Measurements from ENCODE around the gene CEP170. TPM values are rescaled to one million over a fixed set of nuclear protein-coding genes. Genes with fewer than 3 reads are reported as not detected.
A peak's percentile ranks its signal among the peaks of the same experiment; 100 is the strongest.

CEP170 gene
- total RNA-seq, 1 experiment from 2014 or later: 65.2 TPM

GRCh38 chr1:243260221-243260880 is 5.3 kb upstream of the CEP170 start:
- Histone ChIP-seq H3K9me3 (replicated peaks) (no peaks in the 10 kb centered on the region), H3K27me3 (replicated peaks) (no peaks in the 10 kb centered on the region), H3K4me3 (no peak overlapping the region), H3K27ac (no peak overlapping the region), H3K36me3 (0 out of 2 replicates have a peak, but pooled peaks cover 4% of the 10 kb centered on the region), H3K4me1 (replicated peaks) (peaks cover 13% of the 10 kb centered on the region)
- DNase-seq (ENCODE audit: low read depth in 1 of 2, low spot score in 2 of 2): no peak

- Histone ChIP-seq H3K4me3 (no peak overlapping the region), H3K27ac (no peak overlapping the region), H3K27me3 (replicated peaks) (no peaks in the 10 kb centered on the region), H3K4me1 (replicated peaks) (peaks cover 5% of the 10 kb centered on the region; the same call in 1 of the 2 replicates), H3K36me3 (0 out of 2 replicates have a peak, but pooled peaks cover 6% of the 10 kb centered on the region), H3K9me3 (replicated peaks) (no peaks in the 10 kb centered on the region)
- no peak for DNase-seq (ENCODE audit: low read depth in 1 of 2, low spot score in 2 of 2)
These were observed 3.6 kb upstream of the CEP170 start for GRCh38 chr1:243258731-243259130.

GRCh38 chr1:243257189-243257588 is 2.1 kb upstream of the CEP170 start:
- 0 out of 2 replicates have a peak, but pooled peaks cover 6% of the 10 kb centered on the region for H3K36me3 ChIP-seq
- H3K4me3 ChIP-seq: no peak overlapping the region
- peaks cover 13% of the 10 kb centered on the region for H3K4me1 ChIP-seq (replicated peaks)
- no peak overlapping the region for H3K27ac ChIP-seq
- H3K27me3 ChIP-seq (replicated peaks): no peaks in the 10 kb centered on the region
- H3K9me3 ChIP-seq (replicated peaks): no peaks in the 10 kb centered on the region
- no peak for DNase-seq (ENCODE audit: low read depth in 1 of 2, low spot score in 2 of 2)

- Histone ChIP-seq H3K4me3 (peak overlapping the region; percentile 85), H3K27ac (peak overlapping the region; percentile 61), H3K9me3 (replicated peaks) (no peaks in the 10 kb centered on the region), H3K4me1 (replicated peaks) (peaks cover 13% of the 10 kb centered on the region), H3K36me3 (0 out of 2 replicates have a peak, but pooled peaks cover 6% of the 10 kb centered on the region), H3K27me3 (replicated peaks) (no peaks in the 10 kb centered on the region)
- no peak for DNase-seq (ENCODE audit: low read depth in 1 of 2, low spot score in 2 of 2)
These were observed 1.5 kb upstream of the CEP170 start for GRCh38 chr1:243256590-243256989.

GRCh38 chr1:243255791-243256512 is 871 bp upstream of the CEP170 start, which contains the start of gene SDCCAG8:
Gene SDCCAG8, plus strand, starts transcription at chr1:243256041. Its CDS starts 133 bp downstream, at chr1:243256174.
- Histone ChIP-seq H3K27ac (peak within 1 kb of the TSS; percentile 63), H3K9me3 (replicated peaks) (no peaks in the 10 kb centered on the region), H3K4me1 (replicated peaks) (peaks cover 13% of the 10 kb centered on the region), H3K27me3 (replicated peaks) (no peaks in the 10 kb centered on the region), H3K36me3 (peaks cover 3% of the 10 kb centered on the region; the same call in 1 of the 2 replicates), H3K4me3 (peak within 1 kb of the TSS; percentile 85)
- DNase-seq (ENCODE audit: low read depth in 1 of 2, low spot score in 2 of 2): peak; percentile 99

GRCh38 chr1:243254233-243254926 is 701 bp downstream of the CEP170 start:
- H3K4me1 ChIP-seq (replicated peaks): peaks cover 13% of the 10 kb centered on the region
- H3K36me3 ChIP-seq: peaks cover 3% of the 10 kb centered on the region; the same call in 1 of the 2 replicates
- H3K9me3 ChIP-seq (replicated peaks): no peaks in the 10 kb centered on the region
- H3K27me3 ChIP-seq (replicated peaks): no peaks in the 10 kb centered on the region
- peak overlapping the region; percentile 63 for H3K27ac ChIP-seq
- H3K4me3 ChIP-seq: peak overlapping the region; percentile 85
- DNase-seq (ENCODE audit: low read depth in 1 of 2, low spot score in 2 of 2): peak; percentile 64 to 69

- Histone ChIP-seq H3K27ac (peak overlapping the region; percentile 49; the same call in 1 of the 2 replicates), H3K9me3 (replicated peaks) (no peaks in the 10 kb centered on the region), H3K4me1 (replicated peaks) (peaks cover 13% of the 10 kb centered on the region), H3K27me3 (replicated peaks) (no peaks in the 10 kb centered on the region), H3K36me3 (peaks cover 3% of the 10 kb centered on the region; the same call in 1 of the 2 replicates), H3K4me3 (peak overlapping the region; percentile 85)
- peak in 1 of 2 experiments; percentile 9 for DNase-seq (ENCODE audit: low read depth in 1 of 2, low spot score in 2 of 2)
These were observed 1.2 kb downstream of the CEP170 start for GRCh38 chr1:243253926-243254232.

- no peak overlapping the region for H3K27ac ChIP-seq
- H3K36me3 ChIP-seq: peaks cover 3% of the 10 kb centered on the region; the same call in 1 of the 2 replicates
- H3K9me3 ChIP-seq (replicated peaks): no peaks in the 10 kb centered on the region
- peaks cover 13% of the 10 kb centered on the region for H3K4me1 ChIP-seq (replicated peaks)
- DNase-seq (ENCODE audit: low read depth in 1 of 2, low spot score in 2 of 2): peak in 1 of 2 experiments; percentile 14
- H3K4me3 ChIP-seq: peak overlapping the region; percentile 85
- H3K27me3 ChIP-seq (replicated peaks): no peaks in the 10 kb centered on the region
These were observed 1.7 kb downstream of the CEP170 start for GRCh38 chr1:243253211-243253925.

- Histone ChIP-seq H3K27me3 (replicated peaks) (no peaks in the 10 kb centered on the region), H3K27ac (no peak overlapping the region), H3K4me3 (no peak overlapping the region), H3K36me3 (peaks cover 3% of the 10 kb centered on the region; the same call in 1 of the 2 replicates), H3K9me3 (replicated peaks) (no peaks in the 10 kb centered on the region), H3K4me1 (replicated peaks) (peaks cover 8% of the 10 kb centered on the region)
- no peak for DNase-seq (ENCODE audit: low read depth in 1 of 2, low spot score in 2 of 2)
These were observed 3.5 kb downstream of the CEP170 start for GRCh38 chr1:243251539-243251938.

GRCh38 chr1:243250102-243250501 is 5.0 kb downstream of the CEP170 start:
- H3K27ac ChIP-seq: no peak overlapping the region
- H3K27me3 ChIP-seq (replicated peaks): no peaks in the 10 kb centered on the region
- H3K4me3 ChIP-seq: no peak overlapping the region
- H3K4me1 ChIP-seq (replicated peaks): peaks cover 7% of the 10 kb centered on the region
- peaks cover 3% of the 10 kb centered on the region; the same call in 1 of the 2 replicates for H3K36me3 ChIP-seq
- no peaks in the 10 kb centered on the region for H3K9me3 ChIP-seq (replicated peaks)
- no peak for DNase-seq (ENCODE audit: low read depth in 1 of 2, low spot score in 2 of 2)

GRCh38 chr1:243249214-243249613 is 5.9 kb downstream of the CEP170 start:
- Histone ChIP-seq H3K9me3 (replicated peaks) (no peaks in the 10 kb centered on the region), H3K36me3 (no peaks in the 10 kb centered on the region; the same call in 1 of the 2 replicates), H3K4me3 (no peak overlapping the region), H3K4me1 (replicated peaks) (peaks cover 7% of the 10 kb centered on the region), H3K27ac (no peak overlapping the region), H3K27me3 (replicated peaks) (no peaks in the 10 kb centered on the region)
- no peak for DNase-seq (ENCODE audit: low read depth in 1 of 2, low spot score in 2 of 2)

GRCh38 chr1:243247901-243248300 is 7.2 kb downstream of the CEP170 start:
- H3K27ac ChIP-seq: no peak overlapping the region
- H3K36me3 ChIP-seq: peaks cover 5% of the 10 kb centered on the region
- peaks cover under 1% of the 10 kb centered on the region for H3K4me1 ChIP-seq (replicated peaks)
- no peak for DNase-seq (ENCODE audit: low read depth in 1 of 2, low spot score in 2 of 2)
- no peak overlapping the region for H3K4me3 ChIP-seq
- no peaks in the 10 kb centered on the region for H3K9me3 ChIP-seq (replicated peaks)
- no peaks in the 10 kb centered on the region for H3K27me3 ChIP-seq (replicated peaks)

GRCh38 chr1:243246916-243247315 is 8.2 kb downstream of the CEP170 start:
- H3K4me1 ChIP-seq (replicated peaks): no peaks in the 10 kb centered on the region
- no peak overlapping the region for H3K4me3 ChIP-seq
- peaks cover 7% of the 10 kb centered on the region for H3K36me3 ChIP-seq
- H3K9me3 ChIP-seq (replicated peaks): no peaks in the 10 kb centered on the region
- no peak for DNase-seq (ENCODE audit: low read depth in 1 of 2, low spot score in 2 of 2)
- no peaks in the 10 kb centered on the region for H3K27me3 ChIP-seq (replicated peaks)
- H3K27ac ChIP-seq: no peak overlapping the region
